Uterus (tissue), 2 donors: ENCODE results near the gene NPHP1.

Experiments used
- POLR2A ChIP-seq, 2 donors: fragments of 450-650 bp; IDR thresholded peaks; one replicate each; pipeline ENCODE4 v1.6.1; 2016; ENCODE audit warnings: antibody characterized with exemption in 2 of 2, mild to moderate bottlenecking in 1 of 2, moderate library complexity in 1 of 2
- TF ChIP-seq, protein P1 (sequence below), 4 experiments: fragments of 200-600 bp in 2 of 4; fragments of 450-650 bp in 2 of 4; sonication (generic) in 2 of 4; IDR thresholded peaks; one replicate each; pipeline ENCODE4 v1.5.1; 2016 to 2019; ENCODE audit warnings: antibody characterized with exemption in 4 of 4, mild to moderate bottlenecking in 2 of 4, moderate library complexity in 1 of 4

- TF ChIP-seq, protein P1, sequence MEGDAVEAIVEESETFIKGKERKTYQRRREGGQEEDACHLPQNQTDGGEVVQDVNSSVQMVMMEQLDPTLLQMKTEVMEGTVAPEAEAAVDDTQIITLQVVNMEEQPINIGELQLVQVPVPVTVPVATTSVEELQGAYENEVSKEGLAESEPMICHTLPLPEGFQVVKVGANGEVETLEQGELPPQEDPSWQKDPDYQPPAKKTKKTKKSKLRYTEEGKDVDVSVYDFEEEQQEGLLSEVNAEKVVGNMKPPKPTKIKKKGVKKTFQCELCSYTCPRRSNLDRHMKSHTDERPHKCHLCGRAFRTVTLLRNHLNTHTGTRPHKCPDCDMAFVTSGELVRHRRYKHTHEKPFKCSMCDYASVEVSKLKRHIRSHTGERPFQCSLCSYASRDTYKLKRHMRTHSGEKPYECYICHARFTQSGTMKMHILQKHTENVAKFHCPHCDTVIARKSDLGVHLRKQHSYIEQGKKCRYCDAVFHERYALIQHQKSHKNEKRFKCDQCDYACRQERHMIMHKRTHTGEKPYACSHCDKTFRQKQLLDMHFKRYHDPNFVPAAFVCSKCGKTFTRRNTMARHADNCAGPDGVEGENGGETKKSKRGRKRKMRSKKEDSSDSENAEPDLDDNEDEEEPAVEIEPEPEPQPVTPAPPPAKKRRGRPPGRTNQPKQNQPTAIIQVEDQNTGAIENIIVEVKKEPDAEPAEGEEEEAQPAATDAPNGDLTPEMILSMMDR (IDR thresholded peaks at IDR 0.05) = no peak
- TF ChIP-seq POLR2A (IDR thresholded peaks at IDR 0.05) = no peak
Observed at GRCh38 chr2:110095994-110096633, 108.7 kb downstream of the NPHP1 start.
